NCI-H82 treated with DMSO at 0.1 percent for 48 hours (cell line): ENCODE measurements around the gene GDPD1.
"Not testable (repeated sequence)": the region's sequence is repeated elsewhere in the genome, so short reads cannot be mapped to it uniquely, and the experiment has no call there.

ENCODE experiments used
- DNase-seq: peaks from one replicate; lab custom pipeline; 2025; ENCODE audit not compliant: unreplicated experiment; lab: John Stamatoyannopoulos, UW

The GDPD1 gene

GRCh38 chr17:59311521-59311920, 91.2 kb downstream of the GDPD1 start:
- DNase-seq = not testable (repeated sequence)

GRCh38 chr17:59315866-59316265, 95.6 kb downstream of the GDPD1 start:
- DNase-seq = no peak
